ENCODE measurements around the gene SEPTIN5.
"Not testable (repeated sequence)": the region's sequence is repeated elsewhere in the genome, so short reads cannot be mapped to it uniquely, and the experiment has no call there.

SEPTIN5 gene

DNA sequence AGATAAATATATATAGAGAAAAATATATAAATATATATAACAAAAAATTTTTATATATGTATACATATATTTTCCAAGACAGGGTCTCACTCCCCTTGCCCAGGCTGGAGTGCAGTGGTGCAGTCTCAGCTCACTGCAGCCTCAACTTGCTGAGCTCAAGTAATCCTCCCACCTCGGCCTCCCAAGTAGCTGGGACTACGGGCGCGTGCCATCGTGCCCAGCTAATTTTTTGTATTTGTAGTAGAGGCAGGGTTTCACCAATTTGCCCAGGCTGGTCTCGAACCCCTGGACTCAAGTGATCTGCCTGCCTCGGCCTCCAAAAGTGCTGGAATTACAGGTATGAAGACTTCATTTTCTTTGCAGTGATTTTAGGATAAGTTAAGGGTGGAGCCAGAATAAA is 38.9 kb upstream of the SEPTIN5 start:
- no peak for DNase-seq (ENCODE audit: low spot score)
- TF ChIP-seq, protein P1, sequence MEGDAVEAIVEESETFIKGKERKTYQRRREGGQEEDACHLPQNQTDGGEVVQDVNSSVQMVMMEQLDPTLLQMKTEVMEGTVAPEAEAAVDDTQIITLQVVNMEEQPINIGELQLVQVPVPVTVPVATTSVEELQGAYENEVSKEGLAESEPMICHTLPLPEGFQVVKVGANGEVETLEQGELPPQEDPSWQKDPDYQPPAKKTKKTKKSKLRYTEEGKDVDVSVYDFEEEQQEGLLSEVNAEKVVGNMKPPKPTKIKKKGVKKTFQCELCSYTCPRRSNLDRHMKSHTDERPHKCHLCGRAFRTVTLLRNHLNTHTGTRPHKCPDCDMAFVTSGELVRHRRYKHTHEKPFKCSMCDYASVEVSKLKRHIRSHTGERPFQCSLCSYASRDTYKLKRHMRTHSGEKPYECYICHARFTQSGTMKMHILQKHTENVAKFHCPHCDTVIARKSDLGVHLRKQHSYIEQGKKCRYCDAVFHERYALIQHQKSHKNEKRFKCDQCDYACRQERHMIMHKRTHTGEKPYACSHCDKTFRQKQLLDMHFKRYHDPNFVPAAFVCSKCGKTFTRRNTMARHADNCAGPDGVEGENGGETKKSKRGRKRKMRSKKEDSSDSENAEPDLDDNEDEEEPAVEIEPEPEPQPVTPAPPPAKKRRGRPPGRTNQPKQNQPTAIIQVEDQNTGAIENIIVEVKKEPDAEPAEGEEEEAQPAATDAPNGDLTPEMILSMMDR (IDR thresholded peaks at IDR 0.05; ENCODE audit: extremely low read depth, missing control alignments) = no peak

DNA sequence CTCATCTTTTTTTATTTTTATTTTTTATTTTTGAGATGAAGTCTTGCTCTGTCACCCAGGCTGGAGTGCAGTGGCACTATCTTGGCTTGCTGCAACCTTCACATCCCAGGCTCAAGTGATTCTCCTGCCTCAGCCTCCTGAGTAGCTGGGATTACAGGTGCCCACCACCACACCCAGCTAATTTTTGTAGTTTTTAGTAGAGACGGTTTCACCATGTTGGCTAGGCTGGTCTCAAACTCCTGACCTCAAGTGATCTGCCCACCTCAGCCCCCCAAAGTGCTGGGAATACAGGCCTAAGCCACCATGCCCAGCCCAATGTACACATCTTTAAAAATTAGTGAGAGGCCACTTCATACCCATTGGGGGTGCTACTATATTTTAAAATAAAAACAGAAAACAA is 37.9 kb upstream of the SEPTIN5 start:
- not testable (repeated sequence) for DNase-seq (ENCODE audit: low spot score)

DNA sequence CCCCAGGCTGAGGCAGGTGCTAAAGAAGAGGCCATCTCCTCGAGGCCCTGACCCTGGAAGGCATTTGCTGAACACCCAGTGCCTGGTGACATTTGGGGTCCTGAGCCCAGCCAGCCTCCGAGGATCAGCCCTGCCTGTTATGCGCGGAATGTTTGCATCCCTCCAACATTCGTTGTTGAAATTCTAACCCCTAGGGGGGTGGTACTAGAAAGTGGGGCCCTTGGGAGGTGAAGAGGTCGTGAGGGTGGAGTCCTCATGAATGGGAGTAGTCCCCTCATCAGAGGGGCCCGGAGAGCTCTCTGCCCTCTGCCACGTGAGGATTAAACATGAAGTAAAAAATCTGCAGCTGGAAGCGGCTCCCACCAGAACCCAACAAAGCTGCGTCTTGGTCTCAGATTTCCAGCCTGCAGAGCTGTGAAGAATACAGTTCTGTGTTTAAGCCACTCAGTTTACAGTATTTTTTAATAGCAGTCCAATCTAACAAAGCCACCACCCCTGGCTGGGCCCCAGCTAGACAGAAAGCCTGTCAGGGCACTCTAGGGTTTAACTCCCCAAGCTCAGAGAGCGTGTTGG is 35.3 kb upstream of the SEPTIN5 start:
- DNase-seq (ENCODE audit: low spot score) = no peak

DNA sequence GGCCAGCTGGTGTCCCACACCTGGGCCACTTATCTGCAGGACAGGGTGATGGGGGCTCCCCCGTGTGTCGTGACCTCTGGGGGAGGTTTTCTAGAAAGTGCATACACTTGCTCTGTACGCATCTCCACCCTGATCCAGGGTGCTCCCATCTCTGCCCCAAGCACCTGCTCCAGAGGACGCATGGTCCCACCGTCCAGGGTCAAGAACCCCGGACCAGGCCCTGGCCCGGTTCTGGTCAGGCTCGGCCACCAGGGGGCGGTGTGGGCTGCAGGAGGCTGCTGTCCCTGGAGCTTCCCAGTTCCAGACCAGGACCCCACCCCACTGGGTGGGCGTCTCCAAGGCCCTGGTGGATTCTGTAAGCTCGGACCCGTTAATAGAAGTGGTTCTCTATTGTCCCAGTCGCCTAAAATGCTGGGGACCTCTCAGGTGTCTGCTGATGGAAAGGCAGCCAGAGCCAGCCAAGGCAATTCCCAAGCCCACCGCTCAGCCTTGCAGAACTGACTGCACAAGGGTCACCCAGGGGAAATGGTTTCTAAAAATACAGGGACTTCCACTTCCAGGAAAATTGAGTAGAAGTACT is 34.7 kb upstream of the SEPTIN5 start:
- DNase-seq (ENCODE audit: low spot score) = peak; percentile 56

More for the DNA sequence above, 35.3 kb upstream of the SEPTIN5 start:
- TF ChIP-seq, protein P1 (IDR thresholded peaks at IDR 0.05; ENCODE audit: extremely low read depth, missing control alignments) = no peak

DNA sequence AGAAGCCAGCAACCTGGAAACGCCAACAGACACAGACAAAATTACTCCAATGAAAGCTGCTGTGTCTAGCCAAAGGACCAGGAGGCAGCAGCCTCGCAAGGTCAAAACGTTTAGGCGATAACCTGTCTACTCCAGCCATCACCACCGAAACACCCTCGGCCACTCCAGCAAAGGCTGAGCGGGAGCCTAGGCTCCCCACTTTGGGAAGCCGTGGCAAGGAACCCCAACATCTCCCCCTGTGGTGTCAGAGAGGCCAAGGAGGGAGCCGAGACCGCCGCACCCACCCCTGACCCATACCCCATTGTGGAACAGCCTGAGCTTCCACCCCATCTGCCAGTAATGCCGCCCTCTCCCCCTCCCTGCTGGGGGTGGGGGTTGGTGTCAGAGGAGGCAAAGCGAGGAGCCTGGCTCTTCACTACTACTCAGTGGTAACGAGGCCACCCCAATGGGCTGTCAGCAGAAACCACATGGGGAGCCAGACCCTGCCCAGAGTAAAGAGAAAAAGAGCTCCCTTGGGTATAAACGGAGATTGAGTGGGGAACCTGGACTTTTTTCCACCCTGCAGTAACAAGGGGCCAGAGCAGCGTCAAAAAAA is 33.9 kb upstream of the SEPTIN5 start:
- TF ChIP-seq, protein P1 (IDR thresholded peaks at IDR 0.05; ENCODE audit: extremely low read depth, missing control alignments) = no peak
- no peak for DNase-seq (ENCODE audit: low spot score)

More for the DNA sequence above, 34.7 kb upstream of the SEPTIN5 start:
- TF ChIP-seq, protein P1 (IDR thresholded peaks at IDR 0.05; ENCODE audit: extremely low read depth, missing control alignments) = peak; percentile 71

DNA sequence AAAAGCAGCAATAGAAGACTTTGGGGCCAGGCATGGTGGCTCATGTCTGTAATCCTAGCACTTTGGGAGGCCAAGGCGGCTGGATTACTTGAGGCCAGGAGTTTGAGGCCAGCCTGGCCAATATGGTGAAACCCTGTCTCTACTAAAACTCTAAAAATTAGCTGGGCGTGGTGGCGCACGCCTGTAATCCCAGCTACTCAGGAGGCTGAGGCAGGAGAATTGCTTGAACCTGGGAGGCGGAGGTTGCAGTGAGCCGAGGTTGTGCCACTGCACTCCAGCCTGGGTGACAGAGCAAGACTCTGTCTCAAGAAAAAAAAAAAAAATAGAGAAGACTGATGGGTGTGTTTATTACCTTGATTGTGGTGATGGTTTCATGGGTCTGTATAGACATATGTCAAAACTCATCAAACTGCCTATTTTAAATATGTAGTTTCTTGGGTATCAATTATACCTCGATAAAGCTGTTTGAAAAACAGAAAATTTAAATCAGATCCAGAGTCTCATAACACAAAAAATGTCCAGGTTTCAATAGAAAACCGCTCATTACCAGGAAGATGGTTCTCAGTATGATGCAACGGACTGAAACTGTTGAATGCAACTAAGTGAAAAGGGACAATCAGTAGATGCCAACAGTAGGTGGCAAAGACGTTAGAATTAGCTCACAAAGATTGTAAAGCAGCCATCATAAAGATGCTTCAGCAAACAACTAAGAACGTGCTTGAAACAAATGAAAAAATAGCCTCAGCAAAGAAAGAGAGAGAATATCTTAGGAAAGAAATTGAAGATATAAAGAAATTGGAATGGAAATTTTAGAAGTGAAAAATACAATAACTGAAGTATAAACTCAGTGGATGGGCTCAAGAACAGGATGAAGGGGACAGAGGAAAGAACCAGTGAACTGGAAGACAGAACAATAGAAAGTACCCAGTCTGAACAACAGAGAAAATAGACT is 33.1 kb upstream of the SEPTIN5 start:
- TF ChIP-seq, protein P1 (IDR thresholded peaks at IDR 0.05; ENCODE audit: extremely low read depth, missing control alignments) = no peak
- no peak for DNase-seq (ENCODE audit: low spot score)

DNA sequence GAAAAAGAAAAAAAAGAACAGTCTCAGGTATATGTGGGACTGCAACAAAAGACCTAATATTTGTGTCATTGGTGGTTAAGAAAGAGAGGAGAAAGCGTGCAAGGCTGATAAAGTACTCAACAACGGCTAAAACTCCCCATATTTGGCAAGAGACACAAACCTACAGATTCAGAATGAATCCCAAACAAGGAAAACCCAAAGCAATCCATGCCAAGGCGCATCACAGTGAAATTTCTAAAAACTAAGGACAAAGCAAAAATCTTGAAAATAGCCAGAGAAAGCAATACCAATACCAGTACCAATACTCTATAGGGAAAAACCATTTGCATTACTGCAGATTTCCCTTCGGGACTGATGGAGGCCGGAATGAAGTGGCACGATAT is 32.4 kb upstream of the SEPTIN5 start:
- TF ChIP-seq, protein P1 (IDR thresholded peaks at IDR 0.05; ENCODE audit: extremely low read depth, missing control alignments) = no peak
- DNase-seq (ENCODE audit: low spot score) = no peak
